H1 (cell line): ENCODE results near the gene UNC80.

Experiments used
- CTCF ChIP-seq, 3 experiments: IDR thresholded peaks; 1 replicate in 2 of 3; 2 replicates in 1 of 3; pipeline versions ENCODE4 v1.5.1 to v1.6.1; 2011; ENCODE audit warnings: low read length in 3 of 3, mild to moderate bottlenecking in 3 of 3, inconsistent platforms in 2 of 3, low read depth in 1 of 3, moderate library complexity in 1 of 3; ENCODE audit not compliant: insufficient read depth in 1 of 3; ENCODE audit errors: control extremely low read depth in 1 of 3
- EP300 ChIP-seq, 2 experiments: IDR thresholded peaks; 1 replicate in 1 of 2; 2 replicates in 1 of 2; pipeline ENCODE4 v1.6.1; 2011 to 2012; ENCODE audit warnings: low read depth in 2 of 2, low read length in 2 of 2, mild to moderate bottlenecking in 2 of 2, borderline replicate concordance in 1 of 2, inconsistent platforms in 1 of 2, moderate library complexity in 1 of 2
- EZH2 ChIP-seq: fragments of 200-600 bp; sonication (generic); IDR thresholded peaks from 2 replicates; pipeline ENCODE4 v1.7.1; 2012; ENCODE audit warnings: low read depth, mild to moderate bottlenecking, moderate library complexity, low read length, inconsistent platforms; ENCODE audit not compliant: severe bottlenecking
- HDAC6 ChIP-seq: IDR thresholded peaks from one replicate; pipeline ENCODE4 v1.7.1; 2012; ENCODE audit warnings: low read depth, mild to moderate bottlenecking, inconsistent platforms, low read length, moderate library complexity
- KDM1A ChIP-seq: fragments of 200-600, 300-600 bp; sonication (generic); IDR thresholded peaks from 2 replicates; pipeline ENCODE4 v1.7.1; 2016; ENCODE audit warnings: mild to moderate bottlenecking, low read length, borderline replicate concordance
- POLR2A ChIP-seq, 2 experiments: IDR thresholded peaks; 1 replicate in 1 of 2; 2 replicates in 1 of 2; pipeline ENCODE4 v1.6.1; 2011; ENCODE audit warnings: low read depth in 2 of 2, low read length in 2 of 2, mild to moderate bottlenecking in 2 of 2; ENCODE audit errors: control extremely low read depth in 1 of 2
- POLR2AphosphoS5 ChIP-seq: IDR thresholded peaks from 2 replicates; pipeline ENCODE4 v1.6.1; 2011; ENCODE audit warnings: low read depth, low read length
- RNF2 ChIP-seq: fragments of 200-900, 300-1000 bp; sonication (generic); IDR thresholded peaks from 2 replicates; pipeline ENCODE4 v1.7.1; 2016; ENCODE audit warnings: borderline replicate concordance, low read depth, mild to moderate bottlenecking, antibody characterized with exemption, low read length; ENCODE audit not compliant: poor library complexity, severe bottlenecking; ENCODE audit errors: missing control alignments
- SP1 ChIP-seq: IDR thresholded peaks from 2 replicates; pipeline ENCODE4 v1.6.1; 2011; ENCODE audit warnings: low read depth, low read length
- TAF1 ChIP-seq: IDR thresholded peaks from 2 replicates; pipeline ENCODE4 v1.6.1; 2011; ENCODE audit warnings: mild to moderate bottlenecking, low read depth, low read length
- YY1 ChIP-seq: IDR thresholded peaks from 2 replicates; pipeline ENCODE4 v1.6.1; 2011; ENCODE audit warnings: low read depth, mild to moderate bottlenecking, low read length

GRCh38 chr2:209808521-209808920, 36.9 kb downstream of the UNC80 start:
- TF ChIP-seq CTCF (IDR thresholded peaks at IDR 0.05; ENCODE audit: control extremely low read depth in 1 of 3, insufficient read depth in 1 of 3, low read depth in 1 of 3, low read length in 3 of 3) (no peak), RNF2 (no peak), EZH2 (no peak), HDAC6 (no peak), POLR2AphosphoS5 (no peak), SP1 (no peak), POLR2A (IDR thresholded peaks at IDR 0.05; ENCODE audit: control extremely low read depth in 1 of 2, low read depth in 2 of 2, low read length in 2 of 2) (no peak), TAF1 (no peak), KDM1A (no peak), YY1 (no peak), EP300 (IDR thresholded peaks at IDR 0.05; ENCODE audit: borderline replicate concordance in 1 of 2, low read depth in 2 of 2, low read length in 2 of 2) (no peak)
